ENCODE measurements around the gene KRT2. TPM values are rescaled to one million over a fixed set of nuclear protein-coding genes. Genes with fewer than 3 reads are reported as not detected.

KRT2 gene
- total and polyA plus RNA-seq, 2 of the 8 experiments (the other 6 are each of a cell fraction or from before 2014, with no cell fraction given) = not detected

- TF ChIP-seq CHD7 (IDR thresholded peaks at IDR 0.05; ENCODE audit: insufficient replicate concordance, low read length) = no peak
Observed at GRCh38 chr12:52662093-52662917, 10.3 kb upstream of the KRT2 start (continued).
